Measurements from ENCODE around the gene RSPH6A. TPM values are rescaled to one million over a fixed set of nuclear protein-coding genes. Genes with fewer than 3 reads are reported as not detected.
A peak's percentile ranks its signal among the peaks of the same experiment; 100 is the strongest.

RSPH6A gene
- total RNA-seq, 1 experiment from 2014 or later, result 0.38 TPM

GRCh38 chr19:45819769-45820168, 4.7 kb upstream of the RSPH6A start:
- peak; percentile 30 for DNase-seq
- H3K27me3 ChIP-seq (ENCODE audit: control insufficient read depth, insufficient read depth, low read length), result no peaks in the 10 kb centered on the region; the same call in 1 of the 2 replicates
- no peak overlapping the region for H3K4me3 ChIP-seq (ENCODE audit: insufficient read depth, low read depth, low read length)
- H3K36me3 ChIP-seq (replicated peaks; ENCODE audit: control insufficient read depth, insufficient read depth, low read length), result peaks cover 20% of the 10 kb centered on the region

GRCh38 chr19:45817725-45818301, 2.7 kb upstream of the RSPH6A start:
- H3K4me3 ChIP-seq (ENCODE audit: insufficient read depth, low read depth, low read length), result peak overlapping the region; percentile 8; the same call in 1 of the 2 replicates
- peaks cover 7% of the 10 kb centered on the region for H3K36me3 ChIP-seq (replicated peaks; ENCODE audit: control insufficient read depth, insufficient read depth, low read length)
- DNase-seq, result peak; percentile 87
- no peaks in the 10 kb centered on the region; the same call in 1 of the 2 replicates for H3K27me3 ChIP-seq (ENCODE audit: control insufficient read depth, insufficient read depth, low read length)

GRCh38 chr19:45817010-45817724, 2.1 kb upstream of the RSPH6A start:
- peak; percentile 98 for DNase-seq
- Histone ChIP-seq H3K27me3 (ENCODE audit: control insufficient read depth, insufficient read depth, low read length) (no peaks in the 10 kb centered on the region; the same call in 1 of the 2 replicates), H3K4me3 (ENCODE audit: insufficient read depth, low read depth, low read length) (peak overlapping the region; percentile 78), H3K36me3 (replicated peaks; ENCODE audit: control insufficient read depth, insufficient read depth, low read length) (peaks cover 6% of the 10 kb centered on the region)

GRCh38 chr19:45816236-45817009, 1.3 kb upstream of the RSPH6A start:
- Histone ChIP-seq H3K4me3 (ENCODE audit: insufficient read depth, low read depth, low read length) (peak overlapping the region; percentile 78), H3K36me3 (replicated peaks; ENCODE audit: control insufficient read depth, insufficient read depth, low read length) (peaks cover 6% of the 10 kb centered on the region), H3K27me3 (ENCODE audit: control insufficient read depth, insufficient read depth, low read length) (no peaks in the 10 kb centered on the region; the same call in 1 of the 2 replicates)
- peak; percentile 80 for DNase-seq

GRCh38 chr19:45815481-45816216, 541 bp upstream of the RSPH6A start:
- Histone ChIP-seq H3K4me3 (ENCODE audit: insufficient read depth, low read depth, low read length) (peak overlapping the region; percentile 78), H3K36me3 (replicated peaks; ENCODE audit: control insufficient read depth, insufficient read depth, low read length) (peaks cover 6% of the 10 kb centered on the region), H3K27me3 (ENCODE audit: control insufficient read depth, insufficient read depth, low read length) (no peaks in the 10 kb centered on the region; the same call in 1 of the 2 replicates)
- peak; percentile 97 for DNase-seq

GRCh38 chr19:45814166-45814780, 835 bp downstream of the RSPH6A start:
- no peak for DNase-seq
- H3K27me3 ChIP-seq (ENCODE audit: control insufficient read depth, insufficient read depth, low read length), result no peaks in the 10 kb centered on the region; the same call in 1 of the 2 replicates
- H3K4me3 ChIP-seq (ENCODE audit: insufficient read depth, low read depth, low read length), result peak overlapping the region; percentile 78; the same call in 1 of the 2 replicates
- H3K36me3 ChIP-seq (replicated peaks; ENCODE audit: control insufficient read depth, insufficient read depth, low read length), result no peaks in the 10 kb centered on the region

- Histone ChIP-seq H3K27me3 (ENCODE audit: control insufficient read depth, insufficient read depth, low read length) (no peaks in the 10 kb centered on the region; the same call in 1 of the 2 replicates), H3K36me3 (replicated peaks; ENCODE audit: control insufficient read depth, insufficient read depth, low read length) (no peaks in the 10 kb centered on the region), H3K4me3 (ENCODE audit: insufficient read depth, low read depth, low read length) (no peak overlapping the region)
- DNase-seq, result no peak
Measured at GRCh38 chr19:45812297-45812696, 2.8 kb downstream of the RSPH6A start.

GRCh38 chr19:45809643-45810159, 5.4 kb downstream of the RSPH6A start:
- H3K36me3 ChIP-seq (replicated peaks; ENCODE audit: control insufficient read depth, insufficient read depth, low read length), result no peaks in the 10 kb centered on the region
- no peaks in the 10 kb centered on the region; the same call in 1 of the 2 replicates for H3K27me3 ChIP-seq (ENCODE audit: control insufficient read depth, insufficient read depth, low read length)
- H3K4me3 ChIP-seq (ENCODE audit: insufficient read depth, low read depth, low read length), result no peak overlapping the region
- DNase-seq, result peak; percentile 61

- no peaks in the 10 kb centered on the region for H3K36me3 ChIP-seq (replicated peaks; ENCODE audit: control insufficient read depth, insufficient read depth, low read length)
- H3K4me3 ChIP-seq (ENCODE audit: insufficient read depth, low read depth, low read length), result no peak overlapping the region
- DNase-seq, result no peak
- H3K27me3 ChIP-seq (ENCODE audit: control insufficient read depth, insufficient read depth, low read length), result no peaks in the 10 kb centered on the region
Measured at GRCh38 chr19:45805719-45806118, 9.4 kb downstream of the RSPH6A start.

- no peak overlapping the region for H3K4me3 ChIP-seq (ENCODE audit: insufficient read depth, low read depth, low read length)
- DNase-seq, result no peak
- no peaks in the 10 kb centered on the region for H3K27me3 ChIP-seq (ENCODE audit: control insufficient read depth, insufficient read depth, low read length)
- H3K36me3 ChIP-seq (replicated peaks; ENCODE audit: control insufficient read depth, insufficient read depth, low read length), result no peaks in the 10 kb centered on the region
Measured at GRCh38 chr19:45804959-45805230, 10.2 kb downstream of the RSPH6A start.

GRCh38 chr19:45804140-45804958, 10.8 kb downstream of the RSPH6A start:
- Histone ChIP-seq H3K36me3 (replicated peaks; ENCODE audit: control insufficient read depth, insufficient read depth, low read length) (no peaks in the 10 kb centered on the region), H3K4me3 (ENCODE audit: insufficient read depth, low read depth, low read length) (no peak overlapping the region), H3K27me3 (ENCODE audit: control insufficient read depth, insufficient read depth, low read length) (no peaks in the 10 kb centered on the region)
- no peak for DNase-seq

GRCh38 chr19:45801603-45802175, 13.4 kb downstream of the RSPH6A start:
- DNase-seq, result no peak

GRCh38 chr19:45800070-45800553, 15.0 kb downstream of the RSPH6A start:
- DNase-seq, result peak; percentile 40
- H3K27me3 ChIP-seq (ENCODE audit: control insufficient read depth, insufficient read depth, low read length), result peaks cover 2% of the 10 kb centered on the region
- H3K4me3 ChIP-seq (ENCODE audit: insufficient read depth, low read depth, low read length), result no peak overlapping the region
- no peaks in the 10 kb centered on the region for H3K36me3 ChIP-seq (replicated peaks; ENCODE audit: control insufficient read depth, insufficient read depth, low read length)

More at GRCh38 chr19:45801603-45802175, 13.4 kb downstream of the RSPH6A start:
- Histone ChIP-seq H3K36me3 (replicated peaks; ENCODE audit: control insufficient read depth, insufficient read depth, low read length) (no peaks in the 10 kb centered on the region), H3K27me3 (ENCODE audit: control insufficient read depth, insufficient read depth, low read length) (peaks cover 2% of the 10 kb centered on the region), H3K4me3 (ENCODE audit: insufficient read depth, low read depth, low read length) (no peak overlapping the region)

Measured in H7 (cell line).